Panc1 (cell line): ENCODE results near the gene OR2H1. TPM values are rescaled to one million over a fixed set of nuclear protein-coding genes. Genes with fewer than 3 reads are reported as not detected.

ENCODE experiments used
- ATAC-seq: fragments of 200-7000 bp; cut with Tn5 transposase; 2 replicates; pipeline ENCODE4 v1.9.1; 2020; ENCODE audit warnings: mild to moderate bottlenecking, moderate library complexity
- BruUV-seq: library from RNA; stranded (reverse); fragments of 400-500 nt; replicated peaks from 2 replicates; lab custom pipeline; 2021; lab: Mats Ljungman, UMichigan
- CTCF ChIA-PET: fragments of 300-600 bp; sonication (Branson Sonifier 250); formaldehyde crosslinking; loops from one replicate; lab custom pipeline; 2022; ENCODE audit warnings: antibody characterized with exemption; lab: Charles Lee
- POLR2A ChIA-PET: fragments of 300-600 bp; sonication (Branson Sonifier 250); formaldehyde crosslinking; loops from one replicate; lab custom pipeline; 2022; ENCODE audit warnings: antibody characterized with exemption; lab: Charles Lee
- DNase-seq: peaks from one replicate; pipeline ENCODE4 v3.0.0-alpha.2; 2010; ENCODE audit warnings: low read depth, low spot score
- H3K27ac ChIP-seq: 2 replicates; pipeline ENCODE4 v1.5.1; 2011; ENCODE audit warnings: mild to moderate bottlenecking, low read length, inconsistent platforms
- H3K27me3 ChIP-seq: fragments of 200-500 bp; sonication (Bioruptor generic); 2 replicates; pipeline ENCODE4 v1.6.0; 2014; ENCODE audit warnings: low read length, inconsistent platforms; ENCODE audit not compliant: control insufficient read depth, insufficient read depth
- H3K36me3 ChIP-seq: fragments of 200-500 bp; sonication (Bioruptor generic); 2 replicates; pipeline ENCODE4 v1.5.1; 2014; ENCODE audit warnings: inconsistent platforms, mild to moderate bottlenecking, low read length, moderate library complexity; ENCODE audit not compliant: control insufficient read depth, insufficient read depth
- H3K4me1 ChIP-seq: 2 replicates; pipeline ENCODE4 v1.5.1; 2011; ENCODE audit warnings: inconsistent platforms, mild to moderate bottlenecking, low read length, moderate library complexity; ENCODE audit not compliant: control insufficient read depth, insufficient read depth
- H3K4me3 ChIP-seq, 2 experiments: 2 replicates each; pipeline ENCODE4 v1.5.1; 2011 to 2012; ENCODE audit warnings: low read depth in 2 of 2, low read length in 2 of 2, mild to moderate bottlenecking in 2 of 2, inconsistent platforms in 1 of 2, moderate library complexity in 1 of 2
- H3K9me3 ChIP-seq: fragments of 200-500 bp; sonication (Bioruptor generic); 2 replicates; pipeline ENCODE4 v1.5.1; 2014; ENCODE audit warnings: low read depth, mild to moderate bottlenecking, inconsistent platforms, low read length, moderate library complexity; ENCODE audit not compliant: control insufficient read depth, insufficient read depth
- CTCF ChIP-seq: fragments of 450-650 bp; IDR thresholded peaks from 2 replicates; pipeline ENCODE4 v1.5.1; 2017; ENCODE audit warnings: mild to moderate bottlenecking
- POLR2AphosphoS5 ChIP-seq: IDR thresholded peaks from 2 replicates; pipeline ENCODE4 v1.6.1; 2012; ENCODE audit warnings: mild to moderate bottlenecking, low read depth, low read length, moderate library complexity
- SIN3A ChIP-seq: IDR thresholded peaks from 2 replicates; pipeline ENCODE4 v1.6.1; 2012; ENCODE audit warnings: low read depth, mild to moderate bottlenecking, low read length, moderate library complexity, borderline replicate concordance; ENCODE audit not compliant: insufficient read depth
- TCF7L2 ChIP-seq: IDR thresholded peaks from 2 replicates; pipeline ENCODE4 v1.6.1; 2011; ENCODE audit warnings: mild to moderate bottlenecking, low read depth, low read length, inconsistent platforms
- in situ Hi-C: cut with HindIII; loops from 2 replicates; pipeline ENCODE4 v1.10.0; 2016; ENCODE audit warnings: low sequenced_read_pairs, low pct_unique_long_range_greater_than_20kb
- intact Hi-C: fragments of 100-400 bp; cut with micrococcal nuclease; formaldehyde crosslinking; loops from one replicate; pipeline ENCODE4 v1.10.0; 2022; ENCODE audit not compliant: unreplicated experiment
- total RNA-seq: library from RNA; stranded (reverse); gene quantifications from one replicate; pipeline ENCODE4 v1.2.1, GENCODE V29; 2021; ENCODE audit not compliant: unreplicated experiment
- TF ChIP-seq, protein P1 (sequence below), 2 experiments: IDR thresholded peaks; 2 replicates each; pipeline ENCODE4 v1.6.1; 2011 to 2012; ENCODE audit warnings: low read depth in 2 of 2, control low read depth in 1 of 2, low read length in 1 of 2, mild to moderate bottlenecking in 1 of 2, moderate library complexity in 1 of 2; ENCODE audit not compliant: insufficient read depth in 1 of 2

The OR2H1 gene
- total RNA-seq, 1 experiment from 2014 or later: not detected

- TF ChIP-seq, protein P1, sequence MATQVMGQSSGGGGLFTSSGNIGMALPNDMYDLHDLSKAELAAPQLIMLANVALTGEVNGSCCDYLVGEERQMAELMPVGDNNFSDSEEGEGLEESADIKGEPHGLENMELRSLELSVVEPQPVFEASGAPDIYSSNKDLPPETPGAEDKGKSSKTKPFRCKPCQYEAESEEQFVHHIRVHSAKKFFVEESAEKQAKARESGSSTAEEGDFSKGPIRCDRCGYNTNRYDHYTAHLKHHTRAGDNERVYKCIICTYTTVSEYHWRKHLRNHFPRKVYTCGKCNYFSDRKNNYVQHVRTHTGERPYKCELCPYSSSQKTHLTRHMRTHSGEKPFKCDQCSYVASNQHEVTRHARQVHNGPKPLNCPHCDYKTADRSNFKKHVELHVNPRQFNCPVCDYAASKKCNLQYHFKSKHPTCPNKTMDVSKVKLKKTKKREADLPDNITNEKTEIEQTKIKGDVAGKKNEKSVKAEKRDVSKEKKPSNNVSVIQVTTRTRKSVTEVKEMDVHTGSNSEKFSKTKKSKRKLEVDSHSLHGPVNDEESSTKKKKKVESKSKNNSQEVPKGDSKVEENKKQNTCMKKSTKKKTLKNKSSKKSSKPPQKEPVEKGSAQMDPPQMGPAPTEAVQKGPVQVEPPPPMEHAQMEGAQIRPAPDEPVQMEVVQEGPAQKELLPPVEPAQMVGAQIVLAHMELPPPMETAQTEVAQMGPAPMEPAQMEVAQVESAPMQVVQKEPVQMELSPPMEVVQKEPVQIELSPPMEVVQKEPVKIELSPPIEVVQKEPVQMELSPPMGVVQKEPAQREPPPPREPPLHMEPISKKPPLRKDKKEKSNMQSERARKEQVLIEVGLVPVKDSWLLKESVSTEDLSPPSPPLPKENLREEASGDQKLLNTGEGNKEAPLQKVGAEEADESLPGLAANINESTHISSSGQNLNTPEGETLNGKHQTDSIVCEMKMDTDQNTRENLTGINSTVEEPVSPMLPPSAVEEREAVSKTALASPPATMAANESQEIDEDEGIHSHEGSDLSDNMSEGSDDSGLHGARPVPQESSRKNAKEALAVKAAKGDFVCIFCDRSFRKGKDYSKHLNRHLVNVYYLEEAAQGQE (IDR thresholded peaks at IDR 0.05; ENCODE audit: insufficient read depth in 1 of 2, low read depth in 2 of 2, low read length in 1 of 2): no peak
- TF ChIP-seq CTCF: no peak
- H3K36me3 ChIP-seq: no peaks in the 10 kb centered on the region
- DNase-seq (no peak), ATAC-seq (no peak)
- intact Hi-C loops: no loop called here
- CTCF ChIA-PET: no interaction called here
- H3K4me1 ChIP-seq: no peaks in the 10 kb centered on the region
- POLR2A ChIA-PET: no interaction called here
- H3K27ac ChIP-seq: no peak overlapping the region
- in situ Hi-C loops: no loop called here
- 0 out of 2 replicates have a peak, but pooled peaks cover 6% of the 10 kb centered on the region for H3K27me3 ChIP-seq
- H3K4me3 ChIP-seq: no peak overlapping the region
- H3K9me3 ChIP-seq: no peaks in the 10 kb centered on the region
- no TSS peak for BruUV-seq
Measured at GRCh38 chr6:29419516-29419915, 37.4 kb upstream of the OR2H1 start.

DNA sequence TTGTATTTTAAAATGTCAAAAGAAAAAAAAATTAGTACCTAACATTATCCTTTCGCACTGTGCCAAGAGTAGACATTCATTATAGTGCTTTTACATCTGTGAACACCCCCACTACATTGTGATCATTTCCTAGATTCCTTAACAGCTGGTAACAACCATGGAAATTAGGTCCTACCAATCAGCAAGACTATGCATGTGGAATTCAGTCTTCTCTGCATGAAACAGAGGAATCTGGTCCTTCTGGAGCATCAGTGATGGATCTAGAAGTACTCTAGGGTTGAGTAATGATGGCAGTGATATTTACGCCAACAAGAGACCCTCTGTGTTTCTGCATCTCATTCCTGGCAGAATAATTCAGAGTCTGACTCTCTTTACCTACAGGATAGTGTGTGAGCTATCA lies 32.8 kb upstream of the OR2H1 start:
- BruUV-seq: no TSS peak
- Histone ChIP-seq H3K27me3 (no peaks in the 10 kb centered on the region; the same call in 1 of the 2 replicates), H3K9me3 (no peaks in the 10 kb centered on the region), H3K27ac (no peak overlapping the region), H3K36me3 (no peaks in the 10 kb centered on the region), H3K4me1 (no peaks in the 10 kb centered on the region), H3K4me3 (no peak overlapping the region)
- in situ Hi-C loops (no loop called here), intact Hi-C loops (no loop called here)
- POLR2A ChIA-PET: no interaction called here
- no peak for TF ChIP-seq TCF7L2
- no peak for TF ChIP-seq CTCF
- TF ChIP-seq, protein P1 (IDR thresholded peaks at IDR 0.05; ENCODE audit: insufficient read depth in 1 of 2, low read depth in 2 of 2, low read length in 1 of 2): no peak
- no peak for TF ChIP-seq POLR2AphosphoS5
- no peak for TF ChIP-seq SIN3A
- CTCF ChIA-PET: no interaction called here
- no peak for DNase-seq
- no peak for ATAC-seq
